PC-9 (cell line): ENCODE results near the gene L3MBTL1.

Experiments
- CTCF ChIP-seq: fragments of 200-600 bp; sonication (generic); conservative IDR thresholded peaks from 2 replicates; pipeline ENCODE4 v1.6.1; 2017; ENCODE audit warnings: mixed run types, antibody characterized with exemption, mild to moderate bottlenecking, moderate library complexity
- EZH2 ChIP-seq: fragments of 200-600 bp; sonication (generic); IDR thresholded peaks from 2 replicates; pipeline ENCODE4 v1.8.0; 2017; ENCODE audit warnings: antibody characterized with exemption, low read depth

GRCh38 chr20:43464219-43464790 lies 43.2 kb upstream of the L3MBTL1 start:
- no peak for TF ChIP-seq EZH2
- TF ChIP-seq CTCF = no peak
